ENCODE results near the gene ARMC9.

Gene ARMC9

GRCh38 chr2:231391981-231392380 is 193.6 kb downstream of the ARMC9 start:
- no peak overlapping the region for H3K4me3 ChIP-seq (ENCODE audit: low read depth in 1 of 5, low read length in 5 of 5)
- H3K4me1 ChIP-seq (ENCODE audit: control insufficient read depth in 5 of 5, insufficient read depth in 5 of 5, low read length in 5 of 5), result peaks cover 0 to 25% (median 7%) of the 10 kb centered on the region in 5 donors
- no peak overlapping the region for H3K27ac ChIP-seq (ENCODE audit: low read depth, low read length)
- H3K9me3 ChIP-seq (ENCODE audit: control insufficient read depth in 5 of 5, low read length in 5 of 5), result peaks cover 0 to under 1% (median 0%) of the 10 kb centered on the region in 5 donors
- no peaks in the 10 kb centered on the region for H3K36me3 ChIP-seq (ENCODE audit: control insufficient read depth in 5 of 5, insufficient read depth in 5 of 5, low read length in 5 of 5)
- H3K27me3 ChIP-seq (ENCODE audit: control insufficient read depth in 5 of 5, insufficient read depth in 4 of 5, low read length in 5 of 5), result peaks cover 11 to 44% (median 33%) of the 10 kb centered on the region in 5 donors
- no peak overlapping the region for H3K9ac ChIP-seq (ENCODE audit: low read length in 5 of 5)

GRCh38 chr2:231392431-231393148 is 194.2 kb downstream of the ARMC9 start:
- no peak overlapping the region for H3K27ac ChIP-seq (ENCODE audit: low read depth, low read length)

GRCh38 chr2:231393149-231394131 is 195.0 kb downstream of the ARMC9 start:
- H3K4me1 ChIP-seq (ENCODE audit: control insufficient read depth in 5 of 5, insufficient read depth in 5 of 5, low read length in 5 of 5), result peaks cover 0 to 25% (median 7%) of the 10 kb centered on the region in 5 donors
- H3K9ac ChIP-seq (ENCODE audit: low read length in 5 of 5), result no peak overlapping the region
- H3K4me3 ChIP-seq (ENCODE audit: low read depth in 1 of 5, low read length in 5 of 5), result no peak overlapping the region
- H3K9me3 ChIP-seq (ENCODE audit: control insufficient read depth in 5 of 5, low read length in 5 of 5), result no peaks in the 10 kb centered on the region
- no peak overlapping the region for H3K27ac ChIP-seq (ENCODE audit: low read depth, low read length)
- H3K36me3 ChIP-seq (ENCODE audit: control insufficient read depth in 5 of 5, insufficient read depth in 5 of 5, low read length in 5 of 5), result no peaks in the 10 kb centered on the region
- H3K27me3 ChIP-seq (ENCODE audit: control insufficient read depth in 5 of 5, insufficient read depth in 4 of 5, low read length in 5 of 5), result peaks cover 15 to 47% (median 35%) of the 10 kb centered on the region in 5 donors

More at GRCh38 chr2:231392431-231393148, 194.2 kb downstream of the ARMC9 start:
- no peaks in the 10 kb centered on the region for H3K9me3 ChIP-seq (ENCODE audit: control insufficient read depth in 5 of 5, low read length in 5 of 5)
- H3K9ac ChIP-seq (ENCODE audit: low read length in 5 of 5), result no peak overlapping the region
- H3K36me3 ChIP-seq (ENCODE audit: control insufficient read depth in 5 of 5, insufficient read depth in 5 of 5, low read length in 5 of 5), result no peaks in the 10 kb centered on the region
- H3K4me3 ChIP-seq (ENCODE audit: low read depth in 1 of 5, low read length in 5 of 5), result no peak overlapping the region
- peaks cover 12 to 47% (median 35%) of the 10 kb centered on the region in 5 donors for H3K27me3 ChIP-seq (ENCODE audit: control insufficient read depth in 5 of 5, insufficient read depth in 4 of 5, low read length in 5 of 5)
- peaks cover 0 to 25% (median 7%) of the 10 kb centered on the region in 5 donors for H3K4me1 ChIP-seq (ENCODE audit: control insufficient read depth in 5 of 5, insufficient read depth in 5 of 5, low read length in 5 of 5)

DNA sequence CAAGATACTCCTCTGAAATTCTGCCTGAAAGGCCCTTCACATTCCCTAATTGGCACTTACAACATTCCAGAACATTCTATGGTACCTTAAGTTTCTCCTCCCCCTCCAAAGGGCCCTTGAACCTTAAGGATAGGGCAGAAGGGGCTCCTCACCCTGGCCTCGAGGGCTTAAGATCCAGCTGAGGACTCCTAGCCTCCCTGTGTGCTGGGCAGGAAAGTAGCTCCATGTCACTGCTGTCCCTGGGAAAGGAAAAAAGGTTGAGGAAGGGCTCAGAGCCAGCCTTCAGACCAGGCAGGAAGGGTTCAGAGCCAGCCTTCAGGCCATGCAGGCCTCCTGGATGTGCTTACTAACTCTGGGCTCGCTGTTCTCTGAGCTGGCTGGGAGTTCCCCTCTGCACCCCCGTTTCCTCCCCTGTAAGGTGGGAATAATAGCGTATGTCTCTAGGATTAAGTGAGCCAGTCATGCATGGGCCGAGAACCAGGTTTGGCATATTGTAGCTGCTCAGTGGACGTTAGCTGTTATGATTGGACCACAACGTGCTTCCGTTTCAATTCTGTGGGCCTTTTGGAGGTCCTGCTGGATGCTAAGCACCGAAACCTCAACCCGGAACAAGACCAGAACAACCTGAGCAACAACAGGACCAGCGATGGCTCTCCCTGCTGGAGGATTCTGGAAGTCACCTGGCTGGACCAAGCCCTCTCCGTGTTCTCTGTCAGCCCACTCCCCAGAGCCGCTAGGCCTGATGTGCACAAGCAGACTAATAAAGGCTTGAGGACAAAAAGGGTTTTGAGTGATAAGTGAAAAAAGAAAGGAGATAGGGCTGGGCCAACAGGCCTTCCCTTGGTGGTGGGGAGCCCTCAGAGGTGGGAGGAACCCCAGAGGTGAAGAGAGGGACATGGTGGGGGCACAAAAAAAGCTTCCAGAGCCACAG is 196.0 kb downstream of the ARMC9 start:
- Histone ChIP-seq H3K36me3 (ENCODE audit: control insufficient read depth in 5 of 5, insufficient read depth in 5 of 5, low read length in 5 of 5) (no peaks in the 10 kb centered on the region), H3K27ac (ENCODE audit: low read depth, low read length) (no peak overlapping the region), H3K9ac (ENCODE audit: low read length in 5 of 5) (no peak overlapping the region), H3K27me3 (ENCODE audit: control insufficient read depth in 5 of 5, insufficient read depth in 4 of 5, low read length in 5 of 5) (peaks cover 15 to 47% (median 35%) of the 10 kb centered on the region in 5 donors), H3K4me1 (ENCODE audit: control insufficient read depth in 5 of 5, insufficient read depth in 5 of 5, low read length in 5 of 5) (peaks cover 0 to 25% (median 7%) of the 10 kb centered on the region in 5 donors), H3K4me3 (ENCODE audit: low read depth in 1 of 5, low read length in 5 of 5) (no peak overlapping the region), H3K9me3 (ENCODE audit: control insufficient read depth in 5 of 5, low read length in 5 of 5) (no peaks in the 10 kb centered on the region)

DNA sequence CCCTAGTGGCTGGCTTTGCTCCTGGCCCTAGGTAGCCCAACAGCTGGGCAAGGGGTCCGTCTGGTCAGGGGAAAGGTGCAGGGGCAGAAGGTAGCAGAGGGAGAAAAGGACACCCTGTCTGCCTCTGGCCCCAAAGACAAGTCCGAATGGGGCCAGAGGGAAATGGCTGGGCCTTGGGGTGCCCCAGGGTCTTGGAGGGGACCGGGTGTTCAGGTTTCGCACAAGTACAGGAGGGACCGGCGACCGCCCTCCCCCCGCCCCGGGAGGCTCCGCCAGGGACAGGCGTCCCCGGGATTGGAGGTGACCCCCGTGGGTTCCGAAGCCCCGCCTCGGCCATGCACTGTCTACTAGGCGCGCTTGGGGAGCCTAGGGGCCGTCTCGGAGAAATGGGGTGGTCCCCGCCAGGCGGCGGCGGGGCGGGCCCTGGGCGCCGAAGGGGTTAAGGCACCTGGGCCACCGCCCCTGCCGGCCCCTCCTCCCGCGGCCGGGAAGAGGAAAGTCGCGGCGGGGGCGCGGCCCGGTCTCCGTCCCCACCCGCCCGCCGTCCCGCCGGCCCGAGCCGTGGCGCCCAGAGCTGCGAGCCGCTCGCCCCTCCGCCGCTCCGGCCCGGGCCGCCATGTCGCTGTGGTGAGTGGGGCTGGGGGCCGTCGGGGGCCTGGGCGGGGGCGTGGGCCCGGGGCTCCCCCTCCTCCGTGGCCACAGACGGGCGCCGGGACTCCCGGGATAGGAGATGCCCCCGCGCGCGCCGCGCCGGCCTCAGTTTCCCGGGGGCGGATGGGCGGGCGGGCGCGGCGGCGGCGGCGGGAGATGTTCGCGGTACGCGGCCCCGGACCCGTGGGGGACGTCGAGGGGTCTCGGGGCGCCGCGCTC is 197.0 kb downstream of the ARMC9 start, which contains the start of gene B3GNT7:
Gene B3GNT7, plus strand, starts transcription at position 523 of the 870 bp plus-strand sequence. Its CDS starts 94 bp downstream, at position 617.
- Histone ChIP-seq H3K36me3 (ENCODE audit: control insufficient read depth in 5 of 5, insufficient read depth in 5 of 5, low read length in 5 of 5) (no peaks in the 10 kb centered on the region), H3K4me3 (ENCODE audit: low read depth in 1 of 5, low read length in 5 of 5) (peak within 1 kb of the TSS in 3 of 5 donors; percentile 11 to 54 (median 48)), H3K27ac (ENCODE audit: low read depth, low read length) (no peak within 1 kb of the TSS), H3K9ac (ENCODE audit: low read length in 5 of 5) (no peak within 1 kb of the TSS), H3K9me3 (ENCODE audit: control insufficient read depth in 5 of 5, low read length in 5 of 5) (no peaks in the 10 kb centered on the region), H3K4me1 (ENCODE audit: control insufficient read depth in 5 of 5, insufficient read depth in 5 of 5, low read length in 5 of 5) (peaks cover 0 to 23% (median 11%) of the 10 kb centered on the region in 5 donors), H3K27me3 (ENCODE audit: control insufficient read depth in 5 of 5, insufficient read depth in 4 of 5, low read length in 5 of 5) (peaks cover 15 to 44% (median 35%) of the 10 kb centered on the region in 5 donors)

DNA sequence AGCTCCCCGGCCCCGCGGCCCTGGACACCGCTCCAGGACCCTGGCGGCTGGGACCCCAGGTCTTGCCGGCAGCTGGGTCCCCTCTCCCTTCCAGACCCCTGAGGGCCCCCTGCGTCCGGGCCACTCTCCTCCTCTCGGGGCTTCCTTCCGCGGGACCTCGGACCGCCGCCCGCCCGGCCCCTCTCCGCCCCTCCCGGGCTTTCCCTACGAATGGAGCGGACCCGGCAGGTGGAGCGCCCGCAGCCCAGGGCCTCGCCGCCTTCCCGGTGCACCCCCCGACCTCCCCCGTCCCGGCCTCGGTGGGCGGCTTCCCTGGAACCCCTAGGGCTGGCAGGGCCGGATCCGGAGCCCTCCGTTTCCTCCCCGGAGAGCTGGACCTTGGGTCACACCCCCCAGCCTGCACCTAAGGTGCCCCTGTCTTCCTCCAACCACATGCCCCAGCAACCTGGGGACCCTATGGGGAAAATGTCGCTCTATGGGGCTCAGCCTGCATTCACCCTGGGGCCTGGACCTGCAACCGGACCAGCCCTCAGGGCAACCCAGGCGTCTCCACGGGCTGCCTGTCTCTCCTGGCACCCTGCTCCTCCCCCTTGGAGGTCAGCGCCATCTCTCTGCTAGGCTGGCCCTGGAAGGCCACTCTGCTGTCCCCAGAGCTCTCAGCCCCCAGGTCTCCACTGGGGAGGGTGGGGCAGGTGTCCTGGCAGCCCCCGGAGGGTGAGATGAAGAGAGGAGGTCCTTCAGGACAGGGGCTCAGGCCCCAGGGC is 197.8 kb downstream of the ARMC9 start:
- Histone ChIP-seq H3K27ac (ENCODE audit: low read depth, low read length) (no peak overlapping the region), H3K4me1 (ENCODE audit: control insufficient read depth in 5 of 5, insufficient read depth in 5 of 5, low read length in 5 of 5) (peaks cover 0 to 21% (median 12%) of the 10 kb centered on the region in 5 donors), H3K9me3 (ENCODE audit: control insufficient read depth in 5 of 5, low read length in 5 of 5) (no peaks in the 10 kb centered on the region), H3K9ac (ENCODE audit: low read length in 5 of 5) (no peak overlapping the region), H3K4me3 (ENCODE audit: low read depth in 1 of 5, low read length in 5 of 5) (peak overlapping the region in 3 of 5 donors; percentile 11 to 54 (median 48)), H3K27me3 (ENCODE audit: control insufficient read depth in 5 of 5, insufficient read depth in 4 of 5, low read length in 5 of 5) (peaks cover 15 to 44% (median 33%) of the 10 kb centered on the region in 5 donors), H3K36me3 (ENCODE audit: control insufficient read depth in 5 of 5, insufficient read depth in 5 of 5, low read length in 5 of 5) (no peaks in the 10 kb centered on the region)

DNA sequence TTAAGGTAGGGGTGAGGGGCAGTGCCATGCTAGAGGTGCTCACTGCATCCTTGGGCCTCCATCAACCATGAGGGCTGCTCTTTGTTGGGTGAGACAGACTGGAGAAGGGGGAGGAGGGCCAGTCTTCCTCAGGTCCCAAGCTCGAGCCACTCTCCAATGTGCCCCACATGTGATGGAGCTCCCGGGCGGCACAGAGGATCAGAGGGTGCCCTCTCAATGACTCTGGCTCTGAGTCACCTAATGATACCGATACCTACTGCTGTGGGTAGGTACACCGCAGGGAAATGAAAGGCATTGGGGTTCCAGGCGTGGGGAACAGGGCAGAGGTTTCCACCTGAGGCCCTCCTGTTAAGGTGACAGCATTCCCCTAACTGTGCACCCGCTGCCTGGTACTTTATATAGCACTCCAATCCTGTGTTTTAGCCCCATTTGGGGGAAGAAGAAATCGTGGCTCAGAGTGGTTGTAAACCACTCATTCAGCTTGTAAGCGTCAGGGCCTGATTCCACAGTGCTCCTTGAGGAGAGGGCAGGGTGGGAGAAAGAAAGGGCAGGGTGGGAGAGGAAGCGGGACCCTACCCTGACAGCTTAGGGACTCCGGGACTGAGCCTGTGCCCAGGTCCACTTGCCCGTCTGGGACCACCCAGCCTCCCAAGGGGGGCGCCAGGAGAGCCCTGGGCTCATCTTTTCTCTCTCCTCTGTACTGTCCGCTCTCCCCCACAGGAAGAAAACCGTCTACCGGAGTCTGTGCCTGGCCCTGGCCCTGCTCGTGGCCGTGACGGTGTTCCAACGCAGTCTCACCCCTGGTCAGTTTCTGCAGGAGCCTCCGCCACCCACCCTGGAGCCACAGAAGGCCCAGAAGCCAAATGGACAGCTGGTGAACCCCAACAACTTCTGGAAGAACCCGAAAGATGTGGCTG is 198.8 kb downstream of the ARMC9 start:
- no peak overlapping the region for H3K27ac ChIP-seq (ENCODE audit: low read depth, low read length)
- peak overlapping the region in 3 of 5 donors; percentile 4 to 54 (median 48) for H3K4me3 ChIP-seq (ENCODE audit: low read depth in 1 of 5, low read length in 5 of 5)
- peaks cover 0 to 21% (median 12%) of the 10 kb centered on the region in 5 donors for H3K4me1 ChIP-seq (ENCODE audit: control insufficient read depth in 5 of 5, insufficient read depth in 5 of 5, low read length in 5 of 5)
- H3K36me3 ChIP-seq (ENCODE audit: control insufficient read depth in 5 of 5, insufficient read depth in 5 of 5, low read length in 5 of 5), result no peaks in the 10 kb centered on the region
- no peaks in the 10 kb centered on the region for H3K9me3 ChIP-seq (ENCODE audit: control insufficient read depth in 5 of 5, low read length in 5 of 5)
- H3K9ac ChIP-seq (ENCODE audit: low read length in 5 of 5), result no peak overlapping the region
- peaks cover 15 to 37% (median 33%) of the 10 kb centered on the region in 5 donors for H3K27me3 ChIP-seq (ENCODE audit: control insufficient read depth in 5 of 5, insufficient read depth in 4 of 5, low read length in 5 of 5)
